Activated CD8-positive, alpha-beta memory T cell treated with anti-CD3 and anti-CD28 coated beads for 36 hours (primary cell): ENCODE measurements around the gene LRRFIP1. TPM values are rescaled to one million over a fixed set of nuclear protein-coding genes. Genes with fewer than 3 reads are reported as not detected.
"Not testable (repeated sequence)": the region's sequence is repeated elsewhere in the genome, so short reads cannot be mapped to it uniquely, and the experiment has no call there.

Experiments used
- CTCF ChIA-PET: fragments of 350-600 bp; sonication (Branson Sonifier 250); formaldehyde crosslinking; loops from one replicate; lab custom pipeline; 2021; ENCODE audit warnings: antibody characterized with exemption; lab: Charles Lee
- POLR2A ChIA-PET: fragments of 350-600 bp; sonication (Branson Sonifier 250); formaldehyde crosslinking; loops from one replicate; lab custom pipeline; 2021; ENCODE audit warnings: antibody characterized with exemption; lab: Charles Lee
- total RNA-seq, 2 experiments: library from RNA; stranded (reverse); gene quantifications; one replicate each; pipeline ENCODE4 v1.2.3, GENCODE V29; 2021

Gene LRRFIP1
- total RNA-seq, 2 experiments from 2014 or later, result 203 to 210 TPM

GRCh38 chr2:237595829-237596519, 31.4 kb upstream of the LRRFIP1 start:
- POLR2A ChIA-PET, CTCF ChIA-PET: not testable (repeated sequence)

- POLR2A ChIA-PET, result no interaction called here
- CTCF ChIA-PET, result no interaction called here
Measured at GRCh38 chr2:237596520-237597195, 30.7 kb upstream of the LRRFIP1 start.

- ChIA-PET CTCF (no interaction called here), POLR2A (no interaction called here)
Measured at GRCh38 chr2:237597196-237598145, 29.9 kb upstream of the LRRFIP1 start.

GRCh38 chr2:237598468-237599208, 28.7 kb upstream of the LRRFIP1 start:
- ChIA-PET CTCF (no interaction called here), POLR2A (no interaction called here)

- CTCF ChIA-PET, result no interaction called here
Measured at GRCh38 chr2:237599465-237600110, 27.8 kb upstream of the LRRFIP1 start.

GRCh38 chr2:237600205-237600846, 27.1 kb upstream of the LRRFIP1 start:
- CTCF ChIA-PET, result interaction anchor here (1.3 kb wide), 1 partner anchor 72 kb away, joined by 3 read pairs; no protein-coding TSS in a partner anchor
- POLR2A ChIA-PET, result no interaction called here

More at GRCh38 chr2:237599465-237600110, 27.8 kb upstream of the LRRFIP1 start:
- POLR2A ChIA-PET, result no interaction called here

- CTCF ChIA-PET, result interaction anchor here (1.2 to 1.3 kb wide), 2 partner anchors 31 to 89 kb away, joined by 3 to 4 read pairs; no protein-coding TSS in a partner anchor
- POLR2A ChIA-PET, result no interaction called here
Measured at GRCh38 chr2:237601453-237602116, 25.8 kb upstream of the LRRFIP1 start.

- CTCF ChIA-PET, result interaction anchor here (1.2 to 1.3 kb wide), 2 partner anchors 32 to 90 kb away, joined by 3 to 4 read pairs; no protein-coding TSS in a partner anchor
- POLR2A ChIA-PET, result no interaction called here
Measured at GRCh38 chr2:237602409-237602808, 25.0 kb upstream of the LRRFIP1 start.

GRCh38 chr2:237603049-237603717, 24.2 kb upstream of the LRRFIP1 start:
- ChIA-PET CTCF (interaction anchor here (0.9 to 1.3 kb wide), 3 partner anchors 12 to 90 kb away, joined by 3 to 4 read pairs (median 3); no protein-coding TSS in a partner anchor), POLR2A (interaction anchor here (1.3 kb wide), 1 partner anchor 70 kb away, joined by 6 read pairs; no protein-coding TSS in a partner anchor)

GRCh38 chr2:237603718-237604362, 23.5 kb upstream of the LRRFIP1 start:
- POLR2A ChIA-PET, result interaction anchor here (1.3 kb wide), 1 partner anchor 70 kb away, joined by 6 read pairs; no protein-coding TSS in a partner anchor
- CTCF ChIA-PET, result interaction anchor here (0.9 to 1.0 kb wide), 2 partner anchors 11 to 32 kb away, joined by 3 read pairs; no protein-coding TSS in a partner anchor

GRCh38 chr2:237604391-237604790, 23.0 kb upstream of the LRRFIP1 start:
- ChIA-PET POLR2A (interaction anchor here (1.3 kb wide), 1 partner anchor 69 kb away, joined by 6 read pairs; no protein-coding TSS in a partner anchor), CTCF (interaction anchor here (0.9 kb wide), 1 partner anchor 10 kb away, joined by 3 read pairs; no protein-coding TSS in a partner anchor)

- POLR2A ChIA-PET, result no interaction called here
- CTCF ChIA-PET, result no interaction called here
Measured at GRCh38 chr2:237604960-237605359, 22.4 kb upstream of the LRRFIP1 start.

GRCh38 chr2:237606522-237606921, 20.9 kb upstream of the LRRFIP1 start:
- CTCF ChIA-PET, POLR2A ChIA-PET: not testable (repeated sequence)

- CTCF ChIA-PET, result no interaction called here
- POLR2A ChIA-PET, result no interaction called here
Measured at GRCh38 chr2:237612527-237613357, 14.6 kb upstream of the LRRFIP1 start.

- ChIA-PET POLR2A (no interaction called here), CTCF (no interaction called here)
Measured at GRCh38 chr2:237613679-237614078, 13.7 kb upstream of the LRRFIP1 start.
